CD4-positive, alpha-beta T cell (primary cell): Measurements from ENCODE around the gene PFDN2. TPM values are rescaled to one million over a fixed set of nuclear protein-coding genes. Genes with fewer than 3 reads are reported as not detected.

ENCODE experiments used
- ATAC-seq: fragments of 200-7000 bp; cut with Tn5 transposase; one replicate; pipeline ENCODE4 v1.10.0; 2022; ENCODE audit warnings: mild to moderate bottlenecking; ENCODE audit not compliant: poor library complexity
- CTCF ChIA-PET: fragments of 350-600 bp; sonication (Branson Sonifier 250); formaldehyde crosslinking; loops from one replicate; lab custom pipeline; 2021; ENCODE audit warnings: antibody characterized with exemption, inconsistent platforms; lab: Charles Lee
- POLR2A ChIA-PET: fragments of 350-600 bp; sonication (Branson Sonifier 250); formaldehyde crosslinking; loops from one replicate; lab custom pipeline; 2021; ENCODE audit warnings: antibody characterized with exemption, inconsistent platforms; lab: Charles Lee
- DNase-seq, 14 experiments: peaks; one replicate each; pipeline ENCODE4 v3.0.0-alpha.2; 2013 to 2020; ENCODE audit warnings: mixed read lengths in 2 of 14
- H3K27ac ChIP-seq, 2 donors: one replicate each; pipeline versions ENCODE4 v1.5.1 to v1.7.0; 2013; ENCODE audit warnings: low read length in 2 of 2, low read depth in 1 of 2, mild to moderate bottlenecking in 1 of 2
- H3K27me3 ChIP-seq, 2 experiments: 1 replicate in 1 of 2; 2 replicates in 1 of 2; pipeline versions ENCODE4 v1.6.1 to v1.7.0; 2013; ENCODE audit warnings: low read length in 2 of 2, control low read depth in 1 of 2, mild to moderate bottlenecking in 1 of 2, moderate library complexity in 1 of 2; ENCODE audit not compliant: insufficient read depth in 2 of 2, control insufficient read depth in 1 of 2
- H3K36me3 ChIP-seq: one replicate; pipeline ENCODE4 v1.6.1; 2013; ENCODE audit warnings: low read length, control low read depth; ENCODE audit not compliant: insufficient read depth
- H3K4me1 ChIP-seq: one replicate; pipeline ENCODE4 v1.6.1; 2013; ENCODE audit warnings: low read length, control low read depth; ENCODE audit not compliant: insufficient read depth
- H3K4me3 ChIP-seq: one replicate; pipeline ENCODE4 v1.5.1; 2013; ENCODE audit warnings: mild to moderate bottlenecking, low read length, moderate library complexity
- H3K9me3 ChIP-seq, 2 experiments: 1 replicate in 1 of 2; 2 replicates in 1 of 2; pipeline versions ENCODE4 v1.6.1 to v1.7.0; 2013; ENCODE audit warnings: low read length in 2 of 2, mild to moderate bottlenecking in 2 of 2, control low read depth in 1 of 2, moderate library complexity in 1 of 2; ENCODE audit not compliant: control insufficient read depth in 1 of 2, insufficient read depth in 1 of 2
- H3K27ac Mint-ChIP-seq: one replicate; pipeline ENCODE4 v1.8.0; 2020; ENCODE audit warnings: mixed read lengths
- H3K27me3 Mint-ChIP-seq: one replicate; pipeline ENCODE4 v1.8.0; 2021; ENCODE audit warnings: mixed read lengths
- H3K36me3 Mint-ChIP-seq: one replicate; pipeline ENCODE4 v1.8.0; 2021; ENCODE audit warnings: low read depth, mixed read lengths
- H3K4me1 Mint-ChIP-seq: one replicate; pipeline ENCODE4 v1.8.0; 2021; ENCODE audit warnings: low read depth, mixed read lengths
- H3K4me3 Mint-ChIP-seq: one replicate; pipeline ENCODE4 v1.8.0; 2020; ENCODE audit warnings: mild to moderate bottlenecking, mixed read lengths
- H3K9me3 Mint-ChIP-seq: one replicate; pipeline ENCODE4 v1.8.0; 2020; ENCODE audit warnings: mixed read lengths
- CTCF ChIP-seq: fragments of 200-600 bp; IDR thresholded peaks from one replicate; pipeline ENCODE4 v1.8.0; 2022; ENCODE audit warnings: antibody characterized with exemption, mild to moderate bottlenecking
- intact Hi-C, 2 experiments: fragments of 100-400 bp; cut with DNase I in 1 of 2; cut with micrococcal nuclease in 1 of 2; formaldehyde crosslinking; loops; one replicate each; pipeline versions ENCODE4 v1.15.1 to v1.9.0; 2023 to 2025; cut with DNase I, micrococcal nuclease
- total RNA-seq, 174 experiments: library from RNA in 2 of 174; stranded (reverse) in 2 of 174; gene quantifications; one replicate each; pipeline ENCODE4 v1.2.3 and lab custom pipeline; 2021 to 2026

Gene PFDN2
- total RNA-seq, 2 experiments from 2014 or later: 46.2 to 57.7 TPM

GRCh38 chr1:161115132-161115711 lies 2.6 kb downstream of the PFDN2 start:
- H3K4me3 Mint-ChIP-seq: peak overlapping the region; percentile 97
- DNase-seq: peak in 3 of 14 experiments; percentile 11 to 38 (median 23)
- H3K36me3 Mint-ChIP-seq: peaks cover 36% of the 10 kb centered on the region
- ATAC-seq: no peak
- Histone ChIP-seq H3K36me3 (peaks cover 9% of the 10 kb centered on the region), H3K4me1 (peaks cover 50% of the 10 kb centered on the region), H3K9me3 (no peaks in the 10 kb centered on the region), H3K27me3 (no peaks in the 10 kb centered on the region), H3K27ac (no peak overlapping the region), H3K4me3 (no peak overlapping the region)
- H3K27me3 Mint-ChIP-seq: no peaks in the 10 kb centered on the region
- H3K27ac Mint-ChIP-seq: peak overlapping the region; percentile 91
- peaks cover 79% of the 10 kb centered on the region for H3K4me1 Mint-ChIP-seq
- ChIA-PET POLR2A (no interaction called here), CTCF (no interaction called here)
- intact Hi-C loops: loop anchor here (5.0 kb wide), 2 partner anchors 37 to 68 kb away; partner anchors contain the start of genes UFC1 (in 2 of the 2) and USF1 (in 1 of the 2)
- TF ChIP-seq CTCF: no peak
- H3K9me3 Mint-ChIP-seq: no peaks in the 10 kb centered on the region

GRCh38 chr1:161114556-161114955 lies 3.3 kb downstream of the PFDN2 start:
- TF ChIP-seq CTCF: no peak
- Histone ChIP-seq H3K27ac (no peak overlapping the region), H3K9me3 (no peaks in the 10 kb centered on the region), H3K4me1 (peaks cover 43% of the 10 kb centered on the region), H3K27me3 (no peaks in the 10 kb centered on the region), H3K4me3 (no peak overlapping the region), H3K36me3 (peaks cover 8% of the 10 kb centered on the region)
- no peaks in the 10 kb centered on the region for H3K27me3 Mint-ChIP-seq
- H3K9me3 Mint-ChIP-seq: no peaks in the 10 kb centered on the region
- peaks cover 72% of the 10 kb centered on the region for H3K4me1 Mint-ChIP-seq
- no peak overlapping the region for H3K4me3 Mint-ChIP-seq
- CTCF ChIA-PET: no interaction called here
- peak overlapping the region; percentile 50 for H3K27ac Mint-ChIP-seq
- POLR2A ChIA-PET: no interaction called here
- DNase-seq: no peak
- H3K36me3 Mint-ChIP-seq: peaks cover 29% of the 10 kb centered on the region
- no peak for ATAC-seq
- intact Hi-C loops: no loop called here

- Mint-ChIP-seq H3K27ac (peak overlapping the region; percentile 50), H3K9me3 (no peaks in the 10 kb centered on the region), H3K4me3 (no peak overlapping the region), H3K4me1 (peaks cover 66% of the 10 kb centered on the region), H3K27me3 (no peaks in the 10 kb centered on the region), H3K36me3 (peaks cover 32% of the 10 kb centered on the region)
- H3K4me1 ChIP-seq: peaks cover 37% of the 10 kb centered on the region
- H3K27me3 ChIP-seq: no peaks in the 10 kb centered on the region
- no peaks in the 10 kb centered on the region for H3K9me3 ChIP-seq
- no peak overlapping the region for H3K4me3 ChIP-seq
- no peak for TF ChIP-seq CTCF
- peaks cover 9% of the 10 kb centered on the region for H3K36me3 ChIP-seq
- intact Hi-C loops: no loop called here
- ChIA-PET CTCF (no interaction called here), POLR2A (no interaction called here)
- DNase-seq: no peak
- no peak overlapping the region for H3K27ac ChIP-seq
- no peak for ATAC-seq
Measured at GRCh38 chr1:161113915-161114314, 3.9 kb downstream of the PFDN2 start.
